ENCODE measurements around the gene PVALB. TPM values are rescaled to one million over a fixed set of nuclear protein-coding genes. Genes with fewer than 3 reads are reported as not detected.

The PVALB gene
- total and polyA plus RNA-seq, 2 of the 4 experiments (the other 2 are of a cell fraction), result not detected

- ChIA-PET POLR2A (ENCODE audit: unreplicated experiment) (no interaction called here), CTCF (no interaction called here)
- no peaks in the 10 kb centered on the region for H3K9me1 ChIP-seq (ENCODE audit: insufficient read depth, low read length)
- dilution Hi-C loops (cut with HindIII; ENCODE audit: low sequenced_read_pairs, unreplicated experiment), result no loop called here
- no peak overlapping the region for H3K14ac ChIP-seq (replicated peaks; ENCODE audit: low read depth, low read length)
- H3K4me3 ChIP-seq (ENCODE audit: insufficient read depth, low read depth, low read length), result no peak overlapping the region
- in situ Hi-C loops (cut with MboI; ENCODE audit: low sequenced_read_pairs), result no loop called here
- H2BK120ac ChIP-seq (ENCODE audit: low read depth, low read length), result no peak overlapping the region
- no peak overlapping the region for H4K8ac ChIP-seq (ENCODE audit: low read depth in 2 of 2, low read length in 2 of 2)
- TF ChIP-seq CTCF (conservative IDR thresholded peaks at IDR 0.05; ENCODE audit: low read depth, low read length) (no peak), MAFK (IDR thresholded peaks at IDR 0.05; ENCODE audit: low read depth, low read length) (no peak), BHLHE40 (IDR thresholded peaks at IDR 0.05; ENCODE audit: low read depth, low read length) (no peak), RAD21 (IDR thresholded peaks at IDR 0.05; ENCODE audit: low read length) (no peak), RCOR1 (IDR thresholded peaks at IDR 0.05; ENCODE audit: insufficient replicate concordance, low read length) (no peak), NFE2L2 (IDR thresholded peaks at IDR 0.05; ENCODE audit: low read depth, low read length) (no peak), SMC3 (IDR thresholded peaks at IDR 0.05; ENCODE audit: low read depth, low read length) (no peak), USF2 (IDR thresholded peaks at IDR 0.05; ENCODE audit: low read depth, low read length) (no peak), CHD1 (IDR thresholded peaks at IDR 0.05; ENCODE audit: low read depth, low read length) (no peak), ELK1 (IDR thresholded peaks at IDR 0.05; ENCODE audit: borderline replicate concordance, low read depth, low read length) (no peak), POLR2A (IDR thresholded peaks at IDR 0.05; ENCODE audit: low read depth, low read length) (no peak)
- H3K9me3 ChIP-seq (ENCODE audit: control insufficient read depth, insufficient read depth, low read length), result no peaks in the 10 kb centered on the region
- no peak overlapping the region for H2BK20ac ChIP-seq (ENCODE audit: low read depth, low read length)
- H3K56ac ChIP-seq (ENCODE audit: extremely low read depth, insufficient read depth, low read length), result no peak overlapping the region
- H3K27me3 ChIP-seq (ENCODE audit: control insufficient read depth, insufficient read depth, low read length), result peaks cover 55% of the 10 kb centered on the region
- no peak overlapping the region for H2BK5ac ChIP-seq (ENCODE audit: low read depth, low read length, poor library complexity, severe bottlenecking)
- no peaks in the 10 kb centered on the region for H4K20me1 ChIP-seq (ENCODE audit: insufficient read depth, low read length)
- H4K91ac ChIP-seq (ENCODE audit: insufficient read depth, low read depth, low read length), result no peak overlapping the region
- H4K5ac ChIP-seq (ENCODE audit: low read depth, low read length), result no peak overlapping the region
- H3K18ac ChIP-seq (ENCODE audit: low read depth, low read length), result no peak overlapping the region
- no peak overlapping the region for H3K23ac ChIP-seq (ENCODE audit: low read depth, low read length)
- DNase-seq (no peak), ATAC-seq (ENCODE audit: low read depth) (no peak)
- 55% methylated on average over 9 of the region's 9 CpGs; no CpG with 5 or more reads in 1 of the 2 experiments for WGBS, 2 experiments (ENCODE audit: extremely low coverage in 2 of 2, insufficient read length in 1 of 2)
- H2AFZ ChIP-seq (replicated peaks; ENCODE audit: low read length, poor library complexity), result no peak overlapping the region
- BruUV-seq (replicated peaks), result no TSS peak
- H3K4me1 ChIP-seq (ENCODE audit: control insufficient read depth, insufficient read depth, low read length), result no peaks in the 10 kb centered on the region
- intact Hi-C loops (cut with micrococcal nuclease), result no loop called here
- H2AK9ac ChIP-seq (replicated peaks; ENCODE audit: low read depth, low read length, poor library complexity), result no peak overlapping the region
- H3K4me2 ChIP-seq (ENCODE audit: low read depth, low read length), result no peak overlapping the region
- H3K27ac ChIP-seq (ENCODE audit: insufficient read depth, low read length), result no peak overlapping the region
- H3K9ac ChIP-seq (ENCODE audit: low read depth, low read length), result no peak overlapping the region
- H3K36me3 ChIP-seq (ENCODE audit: control insufficient read depth, insufficient read depth, low read length), result no peaks in the 10 kb centered on the region
- H3K79me1 ChIP-seq (ENCODE audit: low read depth in 1 of 2, low read length in 2 of 2), result no peaks in the 10 kb centered on the region
- H2AK5ac ChIP-seq (ENCODE audit: low read depth, low read length), result no peak overlapping the region
- no peak overlapping the region for H2BK15ac ChIP-seq (ENCODE audit: low read depth, low read length)
- no peak overlapping the region for H3K4ac ChIP-seq (ENCODE audit: low read depth, low read length)
These were observed 19.5 kb downstream of the PVALB start for GRCh38 chr22:36797374-36797773.
